CD4-positive, alpha-beta T cell (primary cell): ENCODE results near the gene TARBP2. TPM values are rescaled to one million over a fixed set of nuclear protein-coding genes. Genes with fewer than 3 reads are reported as not detected.

Experiments used
- ATAC-seq: fragments of 200-7000 bp; cut with Tn5 transposase; one replicate; pipeline ENCODE4 v1.10.0; 2022; ENCODE audit warnings: mild to moderate bottlenecking; ENCODE audit not compliant: poor library complexity
- CTCF ChIA-PET: fragments of 350-600 bp; sonication (Branson Sonifier 250); formaldehyde crosslinking; loops from one replicate; lab custom pipeline; 2021; ENCODE audit warnings: antibody characterized with exemption, inconsistent platforms; lab: Charles Lee
- POLR2A ChIA-PET: fragments of 350-600 bp; sonication (Branson Sonifier 250); formaldehyde crosslinking; loops from one replicate; lab custom pipeline; 2021; ENCODE audit warnings: antibody characterized with exemption, inconsistent platforms; lab: Charles Lee
- DNase-seq, 14 experiments: peaks; one replicate each; pipeline ENCODE4 v3.0.0-alpha.2; 2013 to 2020; ENCODE audit warnings: mixed read lengths in 2 of 14
- H3K27ac ChIP-seq, 2 donors: one replicate each; pipeline versions ENCODE4 v1.5.1 to v1.7.0; 2013; ENCODE audit warnings: low read length in 2 of 2, low read depth in 1 of 2, mild to moderate bottlenecking in 1 of 2
- H3K27me3 ChIP-seq, 2 experiments: 1 replicate in 1 of 2; 2 replicates in 1 of 2; pipeline versions ENCODE4 v1.6.1 to v1.7.0; 2013; ENCODE audit warnings: low read length in 2 of 2, control low read depth in 1 of 2, mild to moderate bottlenecking in 1 of 2, moderate library complexity in 1 of 2; ENCODE audit not compliant: insufficient read depth in 2 of 2, control insufficient read depth in 1 of 2
- H3K36me3 ChIP-seq: one replicate; pipeline ENCODE4 v1.6.1; 2013; ENCODE audit warnings: low read length, control low read depth; ENCODE audit not compliant: insufficient read depth
- H3K4me1 ChIP-seq: one replicate; pipeline ENCODE4 v1.6.1; 2013; ENCODE audit warnings: low read length, control low read depth; ENCODE audit not compliant: insufficient read depth
- H3K4me3 ChIP-seq: one replicate; pipeline ENCODE4 v1.5.1; 2013; ENCODE audit warnings: mild to moderate bottlenecking, low read length, moderate library complexity
- H3K9me3 ChIP-seq, 2 experiments: 1 replicate in 1 of 2; 2 replicates in 1 of 2; pipeline versions ENCODE4 v1.6.1 to v1.7.0; 2013; ENCODE audit warnings: low read length in 2 of 2, mild to moderate bottlenecking in 2 of 2, control low read depth in 1 of 2, moderate library complexity in 1 of 2; ENCODE audit not compliant: control insufficient read depth in 1 of 2, insufficient read depth in 1 of 2
- H3K27ac Mint-ChIP-seq: one replicate; pipeline ENCODE4 v1.8.0; 2020; ENCODE audit warnings: mixed read lengths
- H3K27me3 Mint-ChIP-seq: one replicate; pipeline ENCODE4 v1.8.0; 2021; ENCODE audit warnings: mixed read lengths
- H3K36me3 Mint-ChIP-seq: one replicate; pipeline ENCODE4 v1.8.0; 2021; ENCODE audit warnings: low read depth, mixed read lengths
- H3K4me1 Mint-ChIP-seq: one replicate; pipeline ENCODE4 v1.8.0; 2021; ENCODE audit warnings: low read depth, mixed read lengths
- H3K4me3 Mint-ChIP-seq: one replicate; pipeline ENCODE4 v1.8.0; 2020; ENCODE audit warnings: mild to moderate bottlenecking, mixed read lengths
- H3K9me3 Mint-ChIP-seq: one replicate; pipeline ENCODE4 v1.8.0; 2020; ENCODE audit warnings: mixed read lengths
- CTCF ChIP-seq: fragments of 200-600 bp; IDR thresholded peaks from one replicate; pipeline ENCODE4 v1.8.0; 2022; ENCODE audit warnings: antibody characterized with exemption, mild to moderate bottlenecking
- intact Hi-C, 2 experiments: fragments of 100-400 bp; cut with DNase I in 1 of 2; cut with micrococcal nuclease in 1 of 2; formaldehyde crosslinking; loops; one replicate each; pipeline versions ENCODE4 v1.15.1 to v1.9.0; 2023 to 2025; cut with DNase I, micrococcal nuclease
- total RNA-seq, 174 experiments: library from RNA in 2 of 174; stranded (reverse) in 2 of 174; gene quantifications; one replicate each; pipeline ENCODE4 v1.2.3 and lab custom pipeline; 2021 to 2026

The TARBP2 gene
- total RNA-seq, 2 experiments from 2014 or later: 21.7 to 22.4 TPM

DNA sequence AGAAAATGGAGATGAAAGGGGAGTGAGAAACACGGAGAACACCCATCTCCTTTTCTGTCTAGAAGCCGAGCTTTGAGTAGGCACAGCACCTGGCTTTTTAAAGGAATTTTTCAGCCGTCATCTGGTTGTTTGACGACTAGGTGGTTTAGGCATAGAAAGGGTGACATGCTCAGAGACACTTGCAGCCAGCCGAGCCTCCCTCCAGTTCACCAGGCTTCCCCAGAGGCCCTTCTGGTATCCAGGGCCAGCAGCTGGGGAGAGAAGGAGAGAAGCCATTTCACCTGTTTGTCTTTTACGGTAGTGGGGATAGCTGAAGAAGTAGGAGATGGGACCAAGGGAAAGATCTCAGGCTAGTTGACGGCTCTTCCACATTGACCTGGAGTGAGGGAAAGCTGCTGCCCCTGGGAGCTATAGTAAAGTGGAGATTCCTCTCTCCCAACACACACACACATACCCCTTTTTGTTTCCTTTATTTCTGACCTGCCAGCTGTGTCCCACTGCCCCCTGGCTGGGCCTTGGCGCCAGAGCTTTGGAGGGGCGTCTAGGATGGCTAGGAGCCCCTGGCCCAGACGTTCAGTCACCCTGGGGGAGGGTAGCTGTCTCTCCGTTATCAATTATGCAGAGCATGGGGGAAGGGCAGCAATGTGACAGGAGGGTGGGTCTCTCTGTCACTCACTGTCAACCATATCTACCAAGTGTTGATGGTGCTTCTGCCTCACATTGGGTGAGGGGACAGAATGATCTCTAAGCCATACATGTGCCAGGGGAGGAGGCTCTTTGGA lies 7.3 kb upstream of the TARBP2 start:
- no peaks in the 10 kb centered on the region for H3K27me3 ChIP-seq
- intact Hi-C loops: no loop called here
- H3K27ac ChIP-seq: peak overlapping the region; percentile 69 to 94
- CTCF ChIA-PET: interaction anchor here (0.9 to 1.7 kb wide), 5 partner anchors 15 to 173 kb away, joined by 3 to 4 read pairs (median 3); partner anchors contain the start of gene AAAS
- POLR2A ChIA-PET: interaction anchor here (0.7 to 2.0 kb wide), 8 partner anchors 11 to 274 kb away, joined by 3 to 6 read pairs (median 4); partner anchors contain the start of gene SP1
- TF ChIP-seq CTCF: no peak
- no peak for ATAC-seq
- no peaks in the 10 kb centered on the region for H3K36me3 ChIP-seq
- H3K27ac Mint-ChIP-seq: peak overlapping the region; percentile 92
- H3K4me3 ChIP-seq: peak overlapping the region; percentile 69
- peak in 1 of 14 experiments; percentile 17 for DNase-seq
- H3K27me3 Mint-ChIP-seq: no peaks in the 10 kb centered on the region
- H3K9me3 Mint-ChIP-seq: no peaks in the 10 kb centered on the region
- H3K4me1 ChIP-seq: peaks cover 36% of the 10 kb centered on the region
- no peaks in the 10 kb centered on the region for H3K9me3 ChIP-seq
- H3K36me3 Mint-ChIP-seq: peaks cover 11% of the 10 kb centered on the region
- peak overlapping the region; percentile 92 for H3K4me3 Mint-ChIP-seq
- peaks cover 58% of the 10 kb centered on the region for H3K4me1 Mint-ChIP-seq

DNA sequence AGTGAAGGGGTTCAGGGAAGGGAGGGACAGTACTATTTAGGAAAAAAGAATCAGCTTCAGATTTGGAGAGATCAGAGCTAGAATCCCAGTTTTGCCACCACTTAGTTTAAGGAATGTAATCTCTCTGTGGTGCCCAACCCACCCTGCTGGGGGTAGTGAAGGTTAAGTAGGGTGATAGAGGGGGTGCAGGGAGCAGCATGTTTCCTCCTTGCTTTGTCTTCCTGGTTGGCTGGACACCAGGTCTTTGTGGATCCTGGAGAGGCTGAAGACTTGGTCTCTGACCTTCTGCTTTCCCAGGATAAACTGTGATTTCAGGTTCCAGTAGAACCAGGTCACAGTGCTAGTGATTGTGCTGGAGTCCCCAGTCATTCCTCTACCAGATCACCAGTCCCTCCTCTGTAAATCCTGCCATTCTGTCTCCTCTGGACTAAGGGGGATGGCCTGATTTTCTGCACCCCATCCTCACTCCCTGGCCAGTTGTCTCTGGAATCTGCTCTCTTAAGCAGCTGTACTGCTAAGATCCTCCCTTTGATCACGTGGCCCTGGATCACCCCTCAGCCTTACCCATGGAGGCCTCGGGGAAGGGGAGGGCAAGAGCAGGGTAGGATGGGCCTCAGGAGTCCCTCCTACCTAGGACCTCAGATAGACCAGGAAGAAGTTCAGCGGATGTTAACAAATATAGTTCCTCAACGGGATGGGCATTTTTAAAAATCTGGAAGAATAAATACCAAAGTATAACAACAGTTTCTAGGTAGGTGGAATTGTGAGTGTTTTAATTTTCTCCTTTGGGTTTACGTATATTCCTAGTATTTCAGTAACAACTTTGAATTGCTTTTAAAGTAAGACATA lies 5.0 kb upstream of the TARBP2 start:
- H3K4me3 Mint-ChIP-seq: peak overlapping the region; percentile 46
- H3K27ac Mint-ChIP-seq: no peak overlapping the region
- intact Hi-C loops: no loop called here

GRCh38 chr12:53496752-53497032 lies 4.4 kb upstream of the TARBP2 start:
- Histone ChIP-seq H3K27ac (no peak overlapping the region), H3K4me3 (no peak overlapping the region), H3K4me1 (peaks cover 55% of the 10 kb centered on the region), H3K9me3 (no peaks in the 10 kb centered on the region), H3K36me3 (no peaks in the 10 kb centered on the region), H3K27me3 (no peaks in the 10 kb centered on the region)
- intact Hi-C loops: no loop called here
- Mint-ChIP-seq H3K36me3 (peaks cover 21% of the 10 kb centered on the region), H3K27ac (peak overlapping the region; percentile 98), H3K4me1 (peaks cover 71% of the 10 kb centered on the region), H3K4me3 (peak overlapping the region; percentile 46), H3K9me3 (no peaks in the 10 kb centered on the region), H3K27me3 (no peaks in the 10 kb centered on the region)
- no peak for TF ChIP-seq CTCF
- ATAC-seq: no peak
- POLR2A ChIA-PET: no interaction called here
- no peak for DNase-seq
- CTCF ChIA-PET: no interaction called here

More for the DNA sequence above, 5.0 kb upstream of the TARBP2 start:
- Mint-ChIP-seq H3K27me3 (no peaks in the 10 kb centered on the region), H3K4me1 (peaks cover 66% of the 10 kb centered on the region), H3K36me3 (peaks cover 21% of the 10 kb centered on the region), H3K9me3 (no peaks in the 10 kb centered on the region)
- DNase-seq: no peak
- H3K4me1 ChIP-seq: peaks cover 51% of the 10 kb centered on the region
- CTCF ChIA-PET: no interaction called here
- no peak overlapping the region for H3K4me3 ChIP-seq
- no peaks in the 10 kb centered on the region for H3K27me3 ChIP-seq
- no peak for ATAC-seq
- H3K36me3 ChIP-seq: no peaks in the 10 kb centered on the region
- POLR2A ChIA-PET: interaction anchor here (1.5 kb wide), 1 partner anchor 10 kb away, joined by 3 read pairs; no protein-coding TSS in a partner anchor
- TF ChIP-seq CTCF: no peak
- H3K27ac ChIP-seq: no peak overlapping the region
- no peaks in the 10 kb centered on the region for H3K9me3 ChIP-seq
